Measurements from ENCODE around the gene ATP10D. TPM values are rescaled to one million over a fixed set of nuclear protein-coding genes. Genes with fewer than 3 reads are reported as not detected.
"Not testable (repeated sequence)": the region's sequence is repeated elsewhere in the genome, so short reads cannot be mapped to it uniquely, and the experiment has no call there.

Gene ATP10D
- total RNA-seq, 1 donor from 2014 or later: 25.3 TPM

DNA sequence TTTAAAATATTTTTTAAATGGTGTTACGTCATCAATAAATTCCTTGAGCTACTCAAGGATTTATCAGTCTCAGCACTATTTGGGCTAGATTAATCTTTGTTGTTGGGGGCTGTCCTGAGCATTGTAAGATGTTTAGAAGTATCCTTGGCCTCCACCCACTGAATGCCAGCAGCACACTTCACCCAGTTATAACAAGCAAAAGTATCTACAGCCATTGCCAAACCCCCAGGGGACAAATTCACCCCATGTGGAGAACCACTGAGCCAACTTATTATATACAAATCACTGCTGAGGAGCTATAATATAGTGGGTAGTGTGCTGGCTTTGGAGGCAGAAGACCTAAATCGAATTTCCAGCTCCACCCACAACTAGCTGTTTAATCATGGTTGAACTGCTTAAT lies 58.3 kb downstream of the ATP10D start:
- H3K36me3 ChIP-seq: peaks cover 0 to 29% of the 10 kb centered on the region in 2 donors
- H3K4me1 ChIP-seq: no peaks in the 10 kb centered on the region
- H3K27me3 ChIP-seq: no peaks in the 10 kb centered on the region
- intact Hi-C loops (cut with DNase I): no loop called here
- H3K9me3 ChIP-seq: no peaks in the 10 kb centered on the region
- DNase-seq (ENCODE audit: extremely low spot score in 2 of 2): no peak
- H3K27ac ChIP-seq: no peak overlapping the region
- TF ChIP-seq POLR2AphosphoS5 (IDR thresholded peaks at IDR 0.05; ENCODE audit: insufficient read depth in 1 of 2, low read depth in 1 of 2) (no peak), POLR2A (IDR thresholded peaks at IDR 0.05) (no peak)
- TF ChIP-seq, protein P1, sequence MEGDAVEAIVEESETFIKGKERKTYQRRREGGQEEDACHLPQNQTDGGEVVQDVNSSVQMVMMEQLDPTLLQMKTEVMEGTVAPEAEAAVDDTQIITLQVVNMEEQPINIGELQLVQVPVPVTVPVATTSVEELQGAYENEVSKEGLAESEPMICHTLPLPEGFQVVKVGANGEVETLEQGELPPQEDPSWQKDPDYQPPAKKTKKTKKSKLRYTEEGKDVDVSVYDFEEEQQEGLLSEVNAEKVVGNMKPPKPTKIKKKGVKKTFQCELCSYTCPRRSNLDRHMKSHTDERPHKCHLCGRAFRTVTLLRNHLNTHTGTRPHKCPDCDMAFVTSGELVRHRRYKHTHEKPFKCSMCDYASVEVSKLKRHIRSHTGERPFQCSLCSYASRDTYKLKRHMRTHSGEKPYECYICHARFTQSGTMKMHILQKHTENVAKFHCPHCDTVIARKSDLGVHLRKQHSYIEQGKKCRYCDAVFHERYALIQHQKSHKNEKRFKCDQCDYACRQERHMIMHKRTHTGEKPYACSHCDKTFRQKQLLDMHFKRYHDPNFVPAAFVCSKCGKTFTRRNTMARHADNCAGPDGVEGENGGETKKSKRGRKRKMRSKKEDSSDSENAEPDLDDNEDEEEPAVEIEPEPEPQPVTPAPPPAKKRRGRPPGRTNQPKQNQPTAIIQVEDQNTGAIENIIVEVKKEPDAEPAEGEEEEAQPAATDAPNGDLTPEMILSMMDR (IDR thresholded peaks at IDR 0.05): no peak
- no peak overlapping the region for H3K4me3 ChIP-seq

DNA sequence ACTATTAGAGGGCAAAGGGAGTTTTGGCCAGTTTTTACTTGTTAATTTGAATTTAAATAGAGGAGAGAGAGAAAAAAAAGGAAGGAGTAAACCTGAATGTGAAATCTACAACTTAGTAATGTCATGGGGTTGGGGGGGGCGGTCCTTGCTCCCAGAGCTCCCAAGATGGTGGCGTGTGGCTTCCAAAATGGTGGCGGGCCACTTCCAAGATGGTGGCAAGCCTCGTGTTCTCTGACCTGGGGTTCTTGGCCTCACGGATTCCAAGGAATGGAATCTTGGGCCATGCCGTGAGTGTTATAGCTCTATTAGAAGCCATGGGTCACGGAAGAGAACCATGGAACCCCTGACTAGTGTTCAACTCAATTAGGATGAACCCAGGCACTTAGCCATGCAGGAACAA lies 65.3 kb downstream of the ATP10D start:
- H3K4me3 ChIP-seq; DNase-seq (ENCODE audit: extremely low spot score in 2 of 2); H3K27me3 ChIP-seq; H3K9me3 ChIP-seq; H3K4me1 ChIP-seq; H3K27ac ChIP-seq; intact Hi-C loops (cut with DNase I): not testable (repeated sequence)
- H3K36me3 ChIP-seq: peaks cover 3 to 43% of the 10 kb centered on the region in 2 donors

DNA sequence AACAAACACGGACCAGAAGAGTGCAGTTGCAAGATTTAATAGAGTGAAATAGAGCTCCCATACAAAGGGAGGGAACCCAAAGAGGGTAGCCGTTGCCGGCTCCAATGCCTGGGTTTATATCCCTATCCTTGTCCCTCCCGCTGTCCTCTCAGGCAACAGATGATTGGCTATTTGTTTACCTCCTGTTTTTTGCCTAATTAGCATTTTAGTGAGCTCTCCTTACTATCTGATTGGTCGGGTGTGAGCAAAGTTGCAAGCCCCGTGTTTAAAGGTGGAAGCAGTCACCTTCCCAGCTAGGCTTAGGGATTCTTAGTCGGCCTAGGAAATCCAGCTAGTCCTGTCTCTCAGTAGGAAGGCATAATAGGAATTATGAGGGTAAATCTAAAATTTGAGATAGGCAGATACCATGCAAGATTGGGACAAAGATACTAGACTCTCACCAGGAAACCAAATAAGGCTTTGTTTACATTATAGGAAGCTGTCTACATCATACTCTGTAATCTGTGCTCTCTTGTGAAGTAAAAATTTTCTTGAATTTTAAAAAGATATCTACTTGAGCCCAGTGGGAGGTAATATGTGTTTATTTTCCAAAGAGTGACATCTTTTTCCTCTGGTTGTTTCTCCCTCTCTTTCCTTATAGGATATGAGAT lies 65.9 kb downstream of the ATP10D start:
- H3K36me3 ChIP-seq: peaks cover 3 to 43% of the 10 kb centered on the region in 2 donors
- H3K9me3 ChIP-seq: no peaks in the 10 kb centered on the region
- DNase-seq (ENCODE audit: extremely low spot score in 2 of 2): no peak
- H3K27ac ChIP-seq: no peak overlapping the region
- intact Hi-C loops (cut with DNase I): no loop called here
- TF ChIP-seq POLR2A (IDR thresholded peaks at IDR 0.05) (no peak), POLR2AphosphoS5 (IDR thresholded peaks at IDR 0.05; ENCODE audit: insufficient read depth in 1 of 2, low read depth in 1 of 2) (no peak)
- TF ChIP-seq, protein P1 (IDR thresholded peaks at IDR 0.05): no peak
- no peak overlapping the region for H3K4me3 ChIP-seq
- H3K27me3 ChIP-seq: no peaks in the 10 kb centered on the region
- H3K4me1 ChIP-seq: no peaks in the 10 kb centered on the region

DNA sequence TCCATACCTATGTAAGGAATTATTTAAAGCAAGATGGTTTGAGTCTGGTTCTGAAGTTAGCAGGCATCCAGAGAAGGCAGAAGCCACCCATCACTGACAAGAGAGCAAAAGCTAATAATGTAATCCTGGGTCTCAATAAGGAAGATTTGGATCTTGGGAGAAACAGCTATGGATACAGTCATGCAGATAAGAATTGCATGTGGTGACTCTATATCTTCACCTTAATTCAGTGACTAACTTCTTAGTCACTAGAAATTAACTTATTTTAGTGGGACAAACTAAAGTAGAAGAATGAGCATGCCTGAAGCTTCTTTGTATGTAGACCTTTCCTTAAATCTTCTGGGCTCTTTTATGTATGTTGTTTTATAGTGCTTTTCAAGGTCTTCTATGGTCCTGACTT lies 66.6 kb downstream of the ATP10D start:
- Histone ChIP-seq H3K4me3 (no peak overlapping the region), H3K27ac (no peak overlapping the region), H3K27me3 (no peaks in the 10 kb centered on the region), H3K4me1 (no peaks in the 10 kb centered on the region), H3K36me3 (peaks cover 3 to 36% of the 10 kb centered on the region in 2 donors), H3K9me3 (no peaks in the 10 kb centered on the region)
- intact Hi-C loops (cut with DNase I): no loop called here
- DNase-seq (ENCODE audit: extremely low spot score in 2 of 2): no peak
- TF ChIP-seq, protein P1 (IDR thresholded peaks at IDR 0.05): no peak
- no peak for TF ChIP-seq POLR2A (IDR thresholded peaks at IDR 0.05)
- TF ChIP-seq POLR2AphosphoS5 (IDR thresholded peaks at IDR 0.05; ENCODE audit: insufficient read depth in 1 of 2, low read depth in 1 of 2): no peak

- no peak overlapping the region for H3K27ac ChIP-seq
- TF ChIP-seq POLR2A (IDR thresholded peaks at IDR 0.05): no peak
- no peak for TF ChIP-seq POLR2AphosphoS5 (IDR thresholded peaks at IDR 0.05; ENCODE audit: insufficient read depth in 1 of 2, low read depth in 1 of 2)
- TF ChIP-seq, protein P1 (IDR thresholded peaks at IDR 0.05): no peak
- DNase-seq (ENCODE audit: extremely low spot score in 2 of 2): no peak
- no peaks in the 10 kb centered on the region for H3K27me3 ChIP-seq
- intact Hi-C loops (cut with DNase I): no loop called here
- no peaks in the 10 kb centered on the region for H3K9me3 ChIP-seq
- H3K4me1 ChIP-seq: no peaks in the 10 kb centered on the region
- peaks cover 3 to 25% of the 10 kb centered on the region in 2 donors for H3K36me3 ChIP-seq
- H3K4me3 ChIP-seq: no peak overlapping the region
Measured at GRCh38 chr4:47553329-47554125, 68.5 kb downstream of the ATP10D start.

DNA sequence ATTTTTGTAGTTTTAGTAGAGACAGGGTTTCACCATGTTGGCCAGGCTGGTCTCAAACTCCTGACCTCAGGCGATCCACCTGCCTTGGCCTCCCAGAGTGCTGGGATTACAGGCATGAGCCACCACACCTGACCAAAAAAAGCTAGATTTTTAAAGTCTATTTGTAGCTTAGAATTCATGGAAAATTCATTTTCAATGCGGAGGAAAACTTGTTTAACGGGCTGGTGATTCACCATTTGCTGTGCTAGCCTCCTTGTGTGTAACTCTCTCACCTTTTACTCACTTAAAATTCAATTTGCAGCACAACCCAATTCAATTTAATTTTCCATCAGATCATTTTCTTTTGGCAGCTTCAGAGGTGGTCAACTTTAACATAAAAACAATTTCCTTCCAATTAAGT lies 70.8 kb downstream of the ATP10D start:
- H3K27me3 ChIP-seq; intact Hi-C loops (cut with DNase I): not testable (repeated sequence)
- peaks cover 3 to 30% of the 10 kb centered on the region in 2 donors for H3K36me3 ChIP-seq

More for the DNA sequence above, 70.8 kb downstream of the ATP10D start:
- DNase-seq (ENCODE audit: extremely low spot score in 2 of 2); H3K4me1 ChIP-seq; H3K27ac ChIP-seq; H3K9me3 ChIP-seq; H3K4me3 ChIP-seq: not testable (repeated sequence)
